ENCODE data around the gene BEX4. TPM values are rescaled to one million over a fixed set of nuclear protein-coding genes. Genes with fewer than 3 reads are reported as not detected.

The BEX4 gene
- total and polyA plus RNA-seq, 2 of the 13 experiments (the other 11 are each of a cell fraction or from before 2014, with no cell fraction given): not detected

- no peak for FAIRE-seq
- no peak overlapping the region for H3K9ac ChIP-seq (ENCODE audit: insufficient read depth, low read depth, low read length)
- no peak for TF ChIP-seq GZF1 (CRISPR knock-in tag; IDR thresholded peaks at IDR 0.05)
- no peak for TF ChIP-seq THAP11 (CRISPR knock-in tag; IDR thresholded peaks at IDR 0.05)
- no peak for TF ChIP-seq ZNF615 (CRISPR knock-in tag; IDR thresholded peaks at IDR 0.05; ENCODE audit: borderline replicate concordance)
- TF ChIP-seq HNF4A (CRISPR knock-in tag; IDR thresholded peaks at IDR 0.05): no peak
- TF ChIP-seq ZNF614 (CRISPR knock-in tag; IDR thresholded peaks at IDR 0.05; ENCODE audit: borderline replicate concordance): no peak
- TF ChIP-seq ZNF782 (CRISPR knock-in tag; IDR thresholded peaks at IDR 0.05; ENCODE audit: borderline replicate concordance): no peak
- TF ChIP-seq SALL1 (CRISPR knock-in tag; IDR thresholded peaks at IDR 0.05): no peak
- TF ChIP-seq ZSCAN29 (CRISPR knock-in tag; conservative IDR thresholded peaks at IDR 0.05): no peak
- no peak for TF ChIP-seq POLR2AphosphoS5 (IDR thresholded peaks at IDR 0.05; ENCODE audit: low read depth, low read length)
- TF ChIP-seq ZNF230 (CRISPR knock-in tag; IDR thresholded peaks at IDR 0.05): no peak
- TF ChIP-seq TP53 (CRISPR knock-in tag; conservative IDR thresholded peaks at IDR 0.05): no peak
- no peak for TF ChIP-seq FUBP1 (CRISPR knock-in tag; IDR thresholded peaks at IDR 0.05; ENCODE audit: borderline replicate concordance)
- no peak for TF ChIP-seq STAT6 (CRISPR knock-in tag; IDR thresholded peaks at IDR 0.05; ENCODE audit: borderline replicate concordance)
- no peak for TF ChIP-seq FOXO4 (CRISPR knock-in tag; conservative IDR thresholded peaks at IDR 0.05)
- no peak for TF ChIP-seq PITX1 (CRISPR knock-in tag; IDR thresholded peaks at IDR 0.05)
- no peak for TF ChIP-seq SP1 (IDR thresholded peaks at IDR 0.05)
- no peak for TF ChIP-seq SP1 (CRISPR knock-in tag; IDR thresholded peaks at IDR 0.05)
- no peak for TF ChIP-seq ZFY (CRISPR knock-in tag; IDR thresholded peaks at IDR 0.05)
- no peaks in the 10 kb centered on the region for H3K9me3 ChIP-seq (ENCODE audit: low read length)
- CTCF ChIA-PET (ENCODE audit: low intra/inter-chr PET ratio, low total read pairs): no interaction called here
- in situ Hi-C loops (cut with HindIII; ENCODE audit: extremely low pct_ligation_motif_present, low pct_unique_long_range_greater_than_20kb) (loop anchor here (25.0 kb wide), 1 partner anchor 242 kb away; no protein-coding TSS in a partner anchor), intact Hi-C loops (cut with micrococcal nuclease; ENCODE audit: unreplicated experiment) (no loop called here)
- DNase-seq (ENCODE audit: low spot score): no peak
- H4K20me1 ChIP-seq (ENCODE audit: insufficient read depth, low read length): no peaks in the 10 kb centered on the region
- ATAC-seq: no peak
- H3K79me2 ChIP-seq (ENCODE audit: insufficient read depth, low read length): no peaks in the 10 kb centered on the region
- BruUV-seq (replicated peaks): no TSS peak
- POLR2A ChIA-PET: no interaction called here
- H3K4me3 ChIP-seq (replicated peaks in 1 of 3; ENCODE audit: insufficient read depth in 1 of 3, low read depth in 2 of 3, low read length in 3 of 3): no peak overlapping the region
- H3K36me3 ChIP-seq (replicated peaks in 1 of 2; ENCODE audit: control insufficient read depth in 1 of 2, insufficient read depth in 2 of 2, low read length in 2 of 2): no peaks in the 10 kb centered on the region
- no peaks in the 10 kb centered on the region for H3K4me1 ChIP-seq (ENCODE audit: insufficient read depth, low read length)
- no peaks in the 10 kb centered on the region for H3K27me3 ChIP-seq (ENCODE audit: control insufficient read depth in 1 of 2, insufficient read depth in 2 of 2, low read length in 2 of 2)
- no peak overlapping the region for H3K4me2 ChIP-seq (ENCODE audit: low read depth, low read length)
- no peak overlapping the region for H2AFZ ChIP-seq (ENCODE audit: low read length)
- 80% methylated on average over 5 of the region's 39 CpGs for WGBS (ENCODE audit: low lambda C conversion rate)
- no peak overlapping the region for H3K27ac ChIP-seq (ENCODE audit: extremely low read length, insufficient read depth, low read length)
These were observed 5.8 kb downstream of the BEX4 start for GRCh38 chrX:103220511-103221323.
